HepG2 (cell line): ENCODE data around the gene GSAP. TPM values are rescaled to one million over a fixed set of nuclear protein-coding genes. Genes with fewer than 3 reads are reported as not detected.

ENCODE experiments used
- ATAC-seq: fragments of 200-7000 bp; cut with Tn5 transposase; 3 replicates; pipeline ENCODE4 v1.9.1; 2020; ENCODE audit warnings: mild to moderate bottlenecking, moderate library complexity
- BruUV-seq: library from RNA; stranded (reverse); fragments of 400-500 nt; replicated peaks from 2 replicates; lab custom pipeline; 2021; lab: Mats Ljungman, UMichigan
- CTCF ChIA-PET: fragments of 300-600 bp; formaldehyde crosslinking; extraction: SDS; loops from one replicate; lab custom pipeline; 2021; ENCODE audit warnings: low total read pairs, inconsistent platforms, low intra/inter-chr PET ratio; lab: Yijun Ruan, JAX
- POLR2A ChIA-PET: fragments of 350-600 bp; sonication (Branson Sonifier 250); formaldehyde crosslinking; loops from one replicate; lab custom pipeline; 2020; ENCODE audit warnings: antibody characterized with exemption, inconsistent platforms; lab: Yijun Ruan, JAX
- DNase-seq: peaks from one replicate; pipeline ENCODE4 v3.0.0-alpha.2; 2015; ENCODE audit warnings: low spot score
- FAIRE-seq: peaks from 3 replicates; lab custom pipeline; 2011; peaks lifted over from hg19 to GRCh38; lab: Jason Lieb, UNC
- H2AFZ ChIP-seq: one replicate; pipeline ENCODE4 v1.6.1; 2011; ENCODE audit warnings: low read length, inconsistent platforms
- H3K27ac ChIP-seq: fragments of 300-600 bp; 3 replicates; pipeline ENCODE4 v1.8.0; 2011; ENCODE audit warnings: mixed run types, mild to moderate bottlenecking, mixed read lengths, low read length, inconsistent platforms; ENCODE audit not compliant: insufficient read depth; ENCODE audit errors: extremely low read length
- H3K27me3 ChIP-seq, 2 experiments: fragments of 200-600 bp in 1 of 2; 2 replicates in 1 of 2; 3 replicates in 1 of 2; pipeline versions ENCODE4 v1.6.0 to v1.8.0; 2011; ENCODE audit warnings: low read length in 2 of 2, mild to moderate bottlenecking in 2 of 2, moderate library complexity in 2 of 2, inconsistent platforms in 1 of 2; ENCODE audit not compliant: insufficient read depth in 2 of 2, control insufficient read depth in 1 of 2
- H3K36me3 ChIP-seq, 2 experiments: fragments of 200-600 bp in 1 of 2; replicated peaks in 1 of 2; 2 replicates in 1 of 2; 3 replicates in 1 of 2; pipeline versions ENCODE4 v1.5.1 to v1.8.0; 2011; ENCODE audit warnings: low read length in 2 of 2, inconsistent platforms in 1 of 2; ENCODE audit not compliant: insufficient read depth in 2 of 2, control insufficient read depth in 1 of 2
- H3K4me1 ChIP-seq: 2 replicates; pipeline ENCODE4 v1.5.1; 2012; ENCODE audit warnings: low read length, inconsistent platforms; ENCODE audit not compliant: insufficient read depth
- H3K4me2 ChIP-seq: 2 replicates; pipeline ENCODE4 v1.6.0; 2011; ENCODE audit warnings: low read depth, low read length, inconsistent platforms
- H3K4me3 ChIP-seq, 3 experiments: fragments of 200-600 bp in 1 of 3; sonication (generic), shearing (Covaris generic) in 1 of 3; replicated peaks in 1 of 3; 2 replicates each; pipeline ENCODE4 v1.5.1; 2011 to 2016; ENCODE audit warnings: low read length in 3 of 3, inconsistent platforms in 2 of 3, low read depth in 2 of 3, mild to moderate bottlenecking in 2 of 3, control low read depth in 1 of 3, mixed read lengths in 1 of 3; ENCODE audit not compliant: insufficient read depth in 1 of 3
- H3K79me2 ChIP-seq: one replicate; pipeline ENCODE4 v1.6.1; 2011; ENCODE audit warnings: low read length, inconsistent platforms; ENCODE audit not compliant: insufficient read depth
- H3K9ac ChIP-seq: 2 replicates; pipeline ENCODE4 v1.6.0; 2011; ENCODE audit warnings: mild to moderate bottlenecking, low read depth, low read length, inconsistent platforms; ENCODE audit not compliant: insufficient read depth
- H3K9me3 ChIP-seq: 2 replicates; pipeline ENCODE4 v1.5.1; 2012; ENCODE audit warnings: mild to moderate bottlenecking, low read length
- H4K20me1 ChIP-seq: 2 replicates; pipeline ENCODE4 v1.6.0; 2011; ENCODE audit warnings: inconsistent platforms, mild to moderate bottlenecking, low read length, moderate library complexity; ENCODE audit not compliant: insufficient read depth
- ARID2 ChIP-seq: sonication (generic); formaldehyde crosslinking; IDR thresholded peaks from 2 replicates; pipeline ENCODE4 v1.8.1; 2022; ENCODE audit warnings: mild to moderate bottlenecking, missing genetic modification reagents, borderline replicate concordance
- CBX5 ChIP-seq: sonication (generic); formaldehyde crosslinking; IDR thresholded peaks from 2 replicates; pipeline ENCODE4 v1.4.0; 2020; ENCODE audit warnings: missing genetic modification reagents, borderline replicate concordance
- CC2D1A ChIP-seq: sonication (generic); formaldehyde crosslinking; IDR thresholded peaks from 2 replicates; pipeline ENCODE4 v1.8.1; 2023; ENCODE audit warnings: mild to moderate bottlenecking, missing genetic modification reagents
- HDAC2 ChIP-seq: sonication (generic); formaldehyde crosslinking; IDR thresholded peaks from 2 replicates; pipeline ENCODE4 v1.4.0; 2020; ENCODE audit warnings: missing genetic modification reagents
- NCOA2 ChIP-seq: sonication (generic); formaldehyde crosslinking; IDR thresholded peaks from 2 replicates; pipeline ENCODE4 v1.8.0; 2022; ENCODE audit warnings: inconsistent platforms
- SALL1 ChIP-seq: sonication (generic); formaldehyde crosslinking; IDR thresholded peaks from 2 replicates; pipeline ENCODE4 v1.8.0; 2022; ENCODE audit warnings: mild to moderate bottlenecking, missing genetic modification reagents
- SP140L ChIP-seq: sonication (generic); formaldehyde crosslinking; IDR thresholded peaks from 2 replicates; pipeline ENCODE4 v1.4.0; 2020; ENCODE audit warnings: missing genetic modification reagents, borderline replicate concordance
- TARDBP ChIP-seq: sonication (generic); formaldehyde crosslinking; IDR thresholded peaks from 2 replicates; pipeline ENCODE4 v1.8.0; 2022; ENCODE audit warnings: mild to moderate bottlenecking, missing genetic modification reagents
- TP53 ChIP-seq: sonication (generic); formaldehyde crosslinking; conservative IDR thresholded peaks from 2 replicates; pipeline ENCODE4 v1.4.0; 2020; ENCODE audit warnings: missing genetic modification reagents
- ZBTB1 ChIP-seq: sonication (generic); formaldehyde crosslinking; IDR thresholded peaks from 2 replicates; pipeline ENCODE4 v1.4.0; 2020; ENCODE audit warnings: missing genetic modification reagents, borderline replicate concordance
- ZEB1 ChIP-seq: IDR thresholded peaks from 2 replicates; pipeline ENCODE4 v1.6.1; 2012; ENCODE audit warnings: mild to moderate bottlenecking, low read depth, inconsistent platforms; ENCODE audit not compliant: insufficient replicate concordance
- ZKSCAN5 ChIP-seq: sonication (generic); formaldehyde crosslinking; IDR thresholded peaks from 2 replicates; pipeline ENCODE4 v1.5.1; 2020; ENCODE audit warnings: mild to moderate bottlenecking, missing genetic modification reagents
- ZNF12 ChIP-seq: sonication (generic); formaldehyde crosslinking; IDR thresholded peaks from 2 replicates; pipeline ENCODE4 v1.5.0; 2020; ENCODE audit warnings: missing genetic modification reagents
- ZNF230 ChIP-seq: sonication (generic); formaldehyde crosslinking; IDR thresholded peaks from 2 replicates; pipeline ENCODE4 v1.4.0; 2020; ENCODE audit warnings: mild to moderate bottlenecking, missing genetic modification reagents
- ZNF446 ChIP-seq: sonication (generic); formaldehyde crosslinking; IDR thresholded peaks from 2 replicates; pipeline ENCODE4 v1.5.0; 2020; ENCODE audit warnings: mild to moderate bottlenecking, missing genetic modification reagents
- ZNF83 ChIP-seq: sonication (generic); formaldehyde crosslinking; IDR thresholded peaks from 2 replicates; pipeline ENCODE4 v1.4.0; 2020; ENCODE audit warnings: missing genetic modification reagents, mild to moderate bottlenecking, borderline replicate concordance
- WGBS: methylation state at CpG from one replicate; pipeline ENCODE4 v1.1.6; 2017; ENCODE audit warnings: low lambda C conversion rate; 5-methylcytosine and 5-hydroxymethylcytosine counted together
- in situ Hi-C: cut with HindIII; loops from 2 replicates; pipeline ENCODE4 v1.10.0; 2017; ENCODE audit warnings: low pct_unique_long_range_greater_than_20kb; ENCODE audit not compliant: extremely low pct_ligation_motif_present
- intact Hi-C: fragments of 100-400 bp; cut with micrococcal nuclease; formaldehyde crosslinking; loops from one replicate; pipeline ENCODE4 v1.10.0; 2022; ENCODE audit not compliant: unreplicated experiment
- polyA plus RNA-seq, 8 experiments: library from polyadenylated mRNA; depleted of rRNA in 3 of 8; stranded (reverse) in 7 of 8; unstranded in 1 of 8; fragments of >200 nt; fragmentation: Illumina TruSeq in 4 of 8; extraction: Trizol in 4 of 8; gene quantifications; 2 replicates each; pipeline versions ENCODE4 v1.2.1 to v1.2.3, GENCODE V29; 2011 to 2016; ENCODE audit warnings: low read depth in 4 of 8, missing spikeins in 1 of 8, mixed read lengths in 1 of 8; ENCODE audit not compliant: insufficient read depth in 1 of 8
- total RNA-seq, 5 experiments: library from RNA; depleted of rRNA; stranded (reverse); fragments of >200 nt; fragmentation: Illumina TruSeq; extraction: Trizol; gene quantifications; 2 replicates each; pipeline ENCODE4 v1.2.3, GENCODE V29; 2016; ENCODE audit warnings: low read depth in 1 of 5
- TF ChIP-seq, protein P1 (sequence below): sonication (generic); formaldehyde crosslinking; conservative IDR thresholded peaks from 2 replicates; pipeline ENCODE4 v1.8.0; 2022; ENCODE audit warnings: mild to moderate bottlenecking, moderate library complexity, missing genetic modification reagents
- TF ChIP-seq, protein P2 (sequence below): sonication (generic); formaldehyde crosslinking; IDR thresholded peaks from 2 replicates; pipeline ENCODE4 v1.8.0; 2022; ENCODE audit warnings: mild to moderate bottlenecking, missing genetic modification reagents; ENCODE audit not compliant: insufficient replicate concordance
- TF ChIP-seq, protein P3 (sequence below): sonication (generic); formaldehyde crosslinking; IDR thresholded peaks from 2 replicates; pipeline ENCODE4 v1.9.0; 2021; ENCODE audit warnings: missing genetic modification reagents, borderline replicate concordance

GSAP gene
- total and polyA plus RNA-seq, 2 of the 13 experiments (the other 11 are each of a cell fraction or from before 2014, with no cell fraction given), result 34.6 to 40.6 TPM

DNA sequence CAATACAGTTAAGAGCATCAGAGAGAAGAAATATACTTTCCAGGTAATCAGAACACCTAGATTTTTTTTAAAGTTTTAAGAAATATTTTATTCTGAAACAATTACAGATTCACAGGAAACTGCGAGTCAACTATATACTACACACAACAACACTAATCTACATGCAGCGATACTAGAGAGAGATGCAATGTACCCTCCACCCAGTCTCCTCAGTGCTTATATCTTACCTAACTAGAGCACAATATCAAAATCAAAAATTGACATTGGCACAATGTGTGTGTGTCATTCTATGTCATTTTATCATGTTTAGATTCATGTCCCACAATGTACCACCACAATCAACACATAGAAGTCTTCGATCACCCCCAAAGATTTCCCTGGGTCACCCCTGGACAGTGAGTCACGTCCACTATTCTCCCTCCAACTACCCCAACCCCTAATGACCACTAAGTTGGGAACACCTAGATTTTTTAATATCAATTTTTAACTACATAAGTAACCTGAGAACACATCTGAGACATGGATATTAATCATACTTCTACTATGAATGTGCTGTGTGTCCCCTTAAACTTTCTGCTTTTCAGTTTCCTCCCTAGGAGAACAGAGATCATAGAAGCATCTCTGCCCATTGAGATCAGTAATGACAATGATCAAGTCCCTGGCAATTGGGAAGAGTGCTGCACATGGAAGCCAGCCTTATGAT lies 86.5 kb downstream of the GSAP start (continued):
- TF ChIP-seq ZEB1, result no peak
- TF ChIP-seq ZKSCAN5, result no peak
- no peak for TF ChIP-seq HDAC2 (CRISPR knock-in tag)

DNA sequence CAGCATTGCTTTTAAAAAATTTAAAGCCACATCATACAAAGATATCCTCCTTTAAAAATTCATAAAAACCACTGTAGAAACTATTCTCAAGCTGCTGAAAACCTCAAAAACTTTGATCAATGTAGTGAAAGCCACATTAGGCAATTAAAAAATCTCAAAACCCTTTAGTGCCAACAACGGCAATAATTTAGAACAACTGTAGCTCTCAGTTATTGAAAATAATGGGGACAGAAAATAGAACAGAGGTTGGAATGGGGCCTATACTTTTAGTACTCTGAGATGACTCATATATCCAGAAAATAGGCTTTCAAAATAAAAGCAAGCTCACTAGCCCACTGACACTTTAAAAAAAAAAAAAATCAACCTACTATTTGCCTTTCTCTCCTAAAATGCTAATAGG lies 87.5 kb downstream of the GSAP start:
- CTCF ChIA-PET, result no interaction called here
- peaks cover 17% of the 10 kb centered on the region for H3K4me1 ChIP-seq
- H3K4me3 ChIP-seq, result no peak overlapping the region
- BruUV-seq, result no TSS peak
- DNase-seq (no peak), ATAC-seq (no peak), FAIRE-seq (no peak)
- H3K27ac ChIP-seq, result no peak overlapping the region
- H4K20me1 ChIP-seq, result no peaks in the 10 kb centered on the region
- H2AFZ ChIP-seq, result no peak overlapping the region
- no peaks in the 10 kb centered on the region for H3K9me3 ChIP-seq
- H3K79me2 ChIP-seq, result no peaks in the 10 kb centered on the region
- POLR2A ChIA-PET, result no interaction called here
- WGBS, result 92% methylated on average over 1 of the region's 1 CpG
- intact Hi-C loops (no loop called here), in situ Hi-C loops (no loop called here)
- H3K36me3 ChIP-seq, result peaks cover 6 to 21% of the 10 kb centered on the region in 2 experiments
- H3K4me2 ChIP-seq, result no peak overlapping the region
- H3K9ac ChIP-seq, result no peak overlapping the region
- H3K27me3 ChIP-seq, result no peaks in the 10 kb centered on the region
- TF ChIP-seq NCOA2 (no peak), TP53 (CRISPR knock-in tag) (no peak), ZNF12 (CRISPR knock-in tag) (no peak), ZNF83 (CRISPR knock-in tag) (no peak), SP140L (CRISPR knock-in tag) (no peak), ARID2 (CRISPR knock-in tag) (no peak), ZNF446 (CRISPR knock-in tag) (no peak), CBX5 (no peak), ZNF230 (CRISPR knock-in tag) (no peak), ZBTB1 (no peak), CC2D1A (no peak), HDAC2 (CRISPR knock-in tag) (no peak), TARDBP (CRISPR knock-in tag) (no peak), SALL1 (no peak)
- TF ChIP-seq, protein P1, sequence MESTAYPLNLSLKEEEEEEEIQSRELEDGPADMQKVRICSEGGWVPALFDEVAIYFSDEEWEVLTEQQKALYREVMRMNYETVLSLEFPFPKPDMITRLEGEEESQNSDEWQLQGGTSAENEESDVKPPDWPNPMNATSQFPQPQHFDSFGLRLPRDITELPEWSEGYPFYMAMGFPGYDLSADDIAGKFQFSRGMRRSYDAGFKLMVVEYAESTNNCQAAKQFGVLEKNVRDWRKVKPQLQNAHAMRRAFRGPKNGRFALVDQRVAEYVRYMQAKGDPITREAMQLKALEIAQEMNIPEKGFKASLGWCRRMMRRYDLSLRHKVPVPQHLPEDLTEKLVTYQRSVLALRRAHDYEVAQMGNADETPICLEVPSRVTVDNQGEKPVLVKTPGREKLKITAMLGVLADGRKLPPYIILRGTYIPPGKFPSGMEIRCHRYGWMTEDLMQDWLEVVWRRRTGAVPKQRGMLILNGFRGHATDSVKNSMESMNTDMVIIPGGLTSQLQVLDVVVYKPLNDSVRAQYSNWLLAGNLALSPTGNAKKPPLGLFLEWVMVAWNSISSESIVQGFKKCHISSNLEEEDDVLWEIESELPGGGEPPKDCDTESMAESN (CRISPR knock-in tag), result no peak
- TF ChIP-seq, protein P2, sequence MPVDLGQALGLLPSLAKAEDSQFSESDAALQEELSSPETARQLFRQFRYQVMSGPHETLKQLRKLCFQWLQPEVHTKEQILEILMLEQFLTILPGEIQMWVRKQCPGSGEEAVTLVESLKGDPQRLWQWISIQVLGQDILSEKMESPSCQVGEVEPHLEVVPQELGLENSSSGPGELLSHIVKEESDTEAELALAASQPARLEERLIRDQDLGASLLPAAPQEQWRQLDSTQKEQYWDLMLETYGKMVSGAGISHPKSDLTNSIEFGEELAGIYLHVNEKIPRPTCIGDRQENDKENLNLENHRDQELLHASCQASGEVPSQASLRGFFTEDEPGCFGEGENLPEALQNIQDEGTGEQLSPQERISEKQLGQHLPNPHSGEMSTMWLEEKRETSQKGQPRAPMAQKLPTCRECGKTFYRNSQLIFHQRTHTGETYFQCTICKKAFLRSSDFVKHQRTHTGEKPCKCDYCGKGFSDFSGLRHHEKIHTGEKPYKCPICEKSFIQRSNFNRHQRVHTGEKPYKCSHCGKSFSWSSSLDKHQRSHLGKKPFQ (CRISPR knock-in tag), result no peak
- TF ChIP-seq, protein P3, sequence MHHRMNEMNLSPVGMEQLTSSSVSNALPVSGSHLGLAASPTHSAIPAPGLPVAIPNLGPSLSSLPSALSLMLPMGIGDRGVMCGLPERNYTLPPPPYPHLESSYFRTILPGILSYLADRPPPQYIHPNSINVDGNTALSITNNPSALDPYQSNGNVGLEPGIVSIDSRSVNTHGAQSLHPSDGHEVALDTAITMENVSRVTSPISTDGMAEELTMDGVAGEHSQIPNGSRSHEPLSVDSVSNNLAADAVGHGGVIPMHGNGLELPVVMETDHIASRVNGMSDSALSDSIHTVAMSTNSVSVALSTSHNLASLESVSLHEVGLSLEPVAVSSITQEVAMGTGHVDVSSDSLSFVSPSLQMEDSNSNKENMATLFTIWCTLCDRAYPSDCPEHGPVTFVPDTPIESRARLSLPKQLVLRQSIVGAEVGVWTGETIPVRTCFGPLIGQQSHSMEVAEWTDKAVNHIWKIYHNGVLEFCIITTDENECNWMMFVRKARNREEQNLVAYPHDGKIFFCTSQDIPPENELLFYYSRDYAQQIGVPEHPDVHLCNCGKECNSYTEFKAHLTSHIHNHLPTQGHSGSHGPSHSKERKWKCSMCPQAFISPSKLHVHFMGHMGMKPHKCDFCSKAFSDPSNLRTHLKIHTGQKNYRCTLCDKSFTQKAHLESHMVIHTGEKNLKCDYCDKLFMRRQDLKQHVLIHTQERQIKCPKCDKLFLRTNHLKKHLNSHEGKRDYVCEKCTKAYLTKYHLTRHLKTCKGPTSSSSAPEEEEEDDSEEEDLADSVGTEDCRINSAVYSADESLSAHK (CRISPR knock-in tag), result no peak
